Type B pancreatic cell (in vitro differentiated cells): ENCODE data around the gene STK32B. TPM values are rescaled to one million over a fixed set of nuclear protein-coding genes. Genes with fewer than 3 reads are reported as not detected.
"Not testable (repeated sequence)": the region's sequence is repeated elsewhere in the genome, so short reads cannot be mapped to it uniquely, and the experiment has no call there.

Source experiments
- DNase-seq: peaks from one replicate; pipeline ENCODE4 v3.0.0; 2021; ENCODE audit warnings: mixed read lengths; ENCODE audit not compliant: unreplicated experiment; ENCODE audit errors: extremely low spot score
- H3K27ac Mint-ChIP-seq: 2 replicates; pipeline ENCODE4 v1.8.0; 2021; ENCODE audit warnings: mild to moderate bottlenecking, mixed read lengths
- H3K27me3 Mint-ChIP-seq: 2 replicates; pipeline ENCODE4 v1.8.0; 2021; ENCODE audit warnings: mixed read lengths
- H3K36me3 Mint-ChIP-seq: 2 replicates; pipeline ENCODE4 v1.8.0; 2021; ENCODE audit warnings: mixed read lengths
- H3K4me1 Mint-ChIP-seq: one replicate; pipeline ENCODE4 v1.8.0; 2021; ENCODE audit warnings: mixed read lengths; ENCODE audit not compliant: unreplicated experiment
- H3K4me3 Mint-ChIP-seq: 2 replicates; pipeline ENCODE4 v1.8.0; 2021; ENCODE audit warnings: mild to moderate bottlenecking, mixed read lengths
- H3K9me3 Mint-ChIP-seq: 2 replicates; pipeline ENCODE4 v1.8.0; 2021; ENCODE audit warnings: mixed read lengths
- CTCF ChIP-seq: fragments of 200-600 bp; sonication (generic); conservative IDR thresholded peaks from 2 replicates; pipeline ENCODE4 v1.5.0; 2021; ENCODE audit warnings: antibody characterized with exemption, mild to moderate bottlenecking
- total RNA-seq: library from RNA; stranded (reverse); gene quantifications from 2 replicates; pipeline ENCODE4 v1.2.1, GENCODE V29; 2021; ENCODE audit warnings: low replicate concordance

Gene STK32B
- total RNA-seq, 1 donor from 2014 or later = 3.0 TPM

- no peak for TF ChIP-seq CTCF
- DNase-seq = no peak
- H3K36me3 Mint-ChIP-seq = no peaks in the 10 kb centered on the region
- H3K27me3 Mint-ChIP-seq = peaks cover 72% of the 10 kb centered on the region
- no peaks in the 10 kb centered on the region for H3K9me3 Mint-ChIP-seq
- H3K27ac Mint-ChIP-seq = no peak overlapping the region
- peaks cover 9% of the 10 kb centered on the region for H3K4me1 Mint-ChIP-seq
- H3K4me3 Mint-ChIP-seq = peak overlapping the region; percentile 94
Measured at GRCh38 chr4:5052726-5053425, 1.6 kb downstream of the STK32B start.

- Mint-ChIP-seq H3K36me3 (no peaks in the 10 kb centered on the region), H3K27me3 (peaks cover 67% of the 10 kb centered on the region), H3K9me3 (no peaks in the 10 kb centered on the region), H3K4me3 (no peak overlapping the region), H3K4me1 (peaks cover 9% of the 10 kb centered on the region), H3K27ac (no peak overlapping the region)
- no peak for TF ChIP-seq CTCF
- no peak for DNase-seq
Measured at GRCh38 chr4:5054532-5054931, 3.3 kb downstream of the STK32B start.

GRCh38 chr4:5055411-5055810, 4.1 kb downstream of the STK32B start:
- no peak overlapping the region for H3K4me3 Mint-ChIP-seq
- peaks cover 7% of the 10 kb centered on the region for H3K4me1 Mint-ChIP-seq
- no peak for DNase-seq
- H3K27ac Mint-ChIP-seq = no peak overlapping the region
- H3K9me3 Mint-ChIP-seq = no peaks in the 10 kb centered on the region
- H3K36me3 Mint-ChIP-seq = no peaks in the 10 kb centered on the region
- TF ChIP-seq CTCF = no peak
- H3K27me3 Mint-ChIP-seq = peaks cover 63% of the 10 kb centered on the region

- H3K27ac Mint-ChIP-seq = no peak overlapping the region
- H3K27me3 Mint-ChIP-seq = peaks cover 9% of the 10 kb centered on the region
- H3K36me3 Mint-ChIP-seq = no peaks in the 10 kb centered on the region
- H3K4me3 Mint-ChIP-seq = no peak overlapping the region
- DNase-seq = no peak
- TF ChIP-seq CTCF = no peak
- no peaks in the 10 kb centered on the region for H3K4me1 Mint-ChIP-seq
- H3K9me3 Mint-ChIP-seq = no peaks in the 10 kb centered on the region
Measured at GRCh38 chr4:5066101-5066500, 14.8 kb downstream of the STK32B start.

GRCh38 chr4:5066968-5067367, 15.7 kb downstream of the STK32B start:
- not testable (repeated sequence) for H3K9me3 Mint-ChIP-seq, H3K4me1 Mint-ChIP-seq, DNase-seq, H3K27me3 Mint-ChIP-seq, H3K4me3 Mint-ChIP-seq, H3K36me3 Mint-ChIP-seq, H3K27ac Mint-ChIP-seq

- DNase-seq = no peak
- Mint-ChIP-seq H3K27ac (no peak overlapping the region), H3K9me3 (no peaks in the 10 kb centered on the region), H3K27me3 (peaks cover 9% of the 10 kb centered on the region), H3K4me1 (no peaks in the 10 kb centered on the region), H3K4me3 (no peak overlapping the region), H3K36me3 (no peaks in the 10 kb centered on the region)
- no peak for TF ChIP-seq CTCF
Measured at GRCh38 chr4:5067908-5068307, 16.6 kb downstream of the STK32B start.
